ENCODE data around the gene EPOP. TPM values are rescaled to one million over a fixed set of nuclear protein-coding genes. Genes with fewer than 3 reads are reported as not detected.
A peak's percentile ranks its signal among the peaks of the same experiment; 100 is the strongest.

Gene EPOP
- total and polyA plus RNA-seq, 2 of the 13 experiments (the other 11 are each of a cell fraction or from before 2014, with no cell fraction given), result 14.7 to 37.8 TPM

DNA sequence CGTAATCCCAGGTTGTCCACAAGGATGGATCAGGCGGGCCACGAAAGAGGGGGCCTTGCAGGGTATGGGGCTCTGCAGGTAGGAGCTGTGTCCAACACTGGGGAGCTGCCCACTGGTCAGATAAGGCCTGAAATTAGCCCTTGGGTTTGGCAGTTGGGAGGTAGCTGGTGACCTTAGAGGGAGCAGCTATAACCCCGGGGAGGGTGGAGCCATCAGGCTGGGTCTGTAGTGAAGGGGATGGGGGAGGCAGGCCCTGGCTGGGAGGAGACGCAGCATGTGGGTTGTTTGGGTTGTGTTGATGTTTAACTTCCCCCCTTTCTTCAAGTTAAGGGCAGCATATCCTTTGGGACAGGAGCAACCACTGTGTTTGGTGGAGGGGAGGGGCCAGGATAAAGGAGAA lies 36.2 kb upstream of the EPOP start:
- Histone ChIP-seq H2AFZ (ENCODE audit: low read length) (no peak overlapping the region), H3K79me2 (ENCODE audit: insufficient read depth, low read length) (peaks cover 24% of the 10 kb centered on the region), H4K20me1 (ENCODE audit: insufficient read depth, low read length) (peaks cover 12% of the 10 kb centered on the region), H3K27me3 (ENCODE audit: control insufficient read depth in 1 of 2, insufficient read depth in 2 of 2, low read length in 2 of 2) (no peaks in the 10 kb centered on the region), H3K4me1 (ENCODE audit: insufficient read depth, low read length) (peaks cover 48% of the 10 kb centered on the region), H3K4me3 (replicated peaks in 1 of 3; ENCODE audit: insufficient read depth in 1 of 3, low read depth in 2 of 3, low read length in 3 of 3) (no peak overlapping the region), H3K9me3 (ENCODE audit: low read length) (no peaks in the 10 kb centered on the region), H3K36me3 (replicated peaks in 1 of 2; ENCODE audit: control insufficient read depth in 1 of 2, insufficient read depth in 2 of 2, low read length in 2 of 2) (peaks cover 44 to 85% of the 10 kb centered on the region in 2 experiments), H3K9ac (ENCODE audit: insufficient read depth, low read depth, low read length) (no peak overlapping the region), H3K4me2 (ENCODE audit: low read depth, low read length) (no peak overlapping the region), H3K27ac (ENCODE audit: extremely low read length, insufficient read depth, low read length) (no peak overlapping the region)
- in situ Hi-C loops (cut with HindIII; ENCODE audit: extremely low pct_ligation_motif_present, low pct_unique_long_range_greater_than_20kb), result no loop called here
- intact Hi-C loops (cut with micrococcal nuclease; ENCODE audit: unreplicated experiment), result no loop called here
- 83% methylated on average over 5 of the region's 5 CpGs for WGBS (ENCODE audit: low lambda C conversion rate)
- no peak for DNase-seq (ENCODE audit: low spot score)
- ATAC-seq, result peak; percentile 5; the same call in 1 of the 3 replicates
- no TSS peak for BruUV-seq (replicated peaks)
- CTCF ChIA-PET (ENCODE audit: low intra/inter-chr PET ratio, low total read pairs), result no interaction called here
- POLR2A ChIA-PET, result interaction anchor here (0.7 to 3.4 kb wide), 10 partner anchors 7 to 35 kb away, joined by 3 to 20 read pairs (median 3); partner anchors contain the start of gene EPOP
- FAIRE-seq, result no peak
- TF ChIP-seq, protein P1, sequence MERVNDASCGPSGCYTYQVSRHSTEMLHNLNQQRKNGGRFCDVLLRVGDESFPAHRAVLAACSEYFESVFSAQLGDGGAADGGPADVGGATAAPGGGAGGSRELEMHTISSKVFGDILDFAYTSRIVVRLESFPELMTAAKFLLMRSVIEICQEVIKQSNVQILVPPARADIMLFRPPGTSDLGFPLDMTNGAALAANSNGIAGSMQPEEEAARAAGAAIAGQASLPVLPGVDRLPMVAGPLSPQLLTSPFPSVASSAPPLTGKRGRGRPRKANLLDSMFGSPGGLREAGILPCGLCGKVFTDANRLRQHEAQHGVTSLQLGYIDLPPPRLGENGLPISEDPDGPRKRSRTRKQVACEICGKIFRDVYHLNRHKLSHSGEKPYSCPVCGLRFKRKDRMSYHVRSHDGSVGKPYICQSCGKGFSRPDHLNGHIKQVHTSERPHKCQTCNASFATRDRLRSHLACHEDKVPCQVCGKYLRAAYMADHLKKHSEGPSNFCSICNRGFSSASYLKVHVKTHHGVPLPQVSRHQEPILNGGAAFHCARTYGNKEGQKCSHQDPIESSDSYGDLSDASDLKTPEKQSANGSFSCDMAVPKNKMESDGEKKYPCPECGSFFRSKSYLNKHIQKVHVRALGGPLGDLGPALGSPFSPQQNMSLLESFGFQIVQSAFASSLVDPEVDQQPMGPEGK (CRISPR knock-in tag; IDR thresholded peaks at IDR 0.05), result no peak
- TF ChIP-seq TAF1 (CRISPR knock-in tag; IDR thresholded peaks at IDR 0.05) (peak; percentile 25; the same call in 1 of the 2 replicates), HOXD1 (CRISPR knock-in tag; IDR thresholded peaks at IDR 0.05) (no peak), ELF1 (CRISPR knock-in tag; IDR thresholded peaks at IDR 0.05) (no peak), ZNF737 (CRISPR knock-in tag; IDR thresholded peaks at IDR 0.05; ENCODE audit: borderline replicate concordance) (no peak), NFKB2 (CRISPR knock-in tag; IDR thresholded peaks at IDR 0.05; ENCODE audit: borderline replicate concordance) (0 out of 2 replicates have a peak, but pooled peaks have one; percentile 34), ZIK1 (CRISPR knock-in tag; IDR thresholded peaks at IDR 0.05; ENCODE audit: borderline replicate concordance, low read depth) (no peak), XRCC5 (optimal IDR thresholded peaks at IDR 0.05; ENCODE audit: low read length) (peak; percentile 10), ZNF33B (CRISPR knock-in tag; IDR thresholded peaks at IDR 0.05) (no peak), ZNF382 (CRISPR knock-in tag; IDR thresholded peaks at IDR 0.05; ENCODE audit: borderline replicate concordance) (no peak), PTBP1 (IDR thresholded peaks at IDR 0.05; ENCODE audit: low read depth, low read length, poor library complexity, severe bottlenecking) (no peak)
- TF ChIP-seq, protein P2, sequence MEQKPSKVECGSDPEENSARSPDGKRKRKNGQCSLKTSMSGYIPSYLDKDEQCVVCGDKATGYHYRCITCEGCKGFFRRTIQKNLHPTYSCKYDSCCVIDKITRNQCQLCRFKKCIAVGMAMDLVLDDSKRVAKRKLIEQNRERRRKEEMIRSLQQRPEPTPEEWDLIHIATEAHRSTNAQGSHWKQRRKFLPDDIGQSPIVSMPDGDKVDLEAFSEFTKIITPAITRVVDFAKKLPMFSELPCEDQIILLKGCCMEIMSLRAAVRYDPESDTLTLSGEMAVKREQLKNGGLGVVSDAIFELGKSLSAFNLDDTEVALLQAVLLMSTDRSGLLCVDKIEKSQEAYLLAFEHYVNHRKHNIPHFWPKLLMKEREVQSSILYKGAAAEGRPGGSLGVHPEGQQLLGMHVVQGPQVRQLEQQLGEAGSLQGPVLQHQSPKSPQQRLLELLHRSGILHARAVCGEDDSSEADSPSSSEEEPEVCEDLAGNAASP (CRISPR knock-in tag; IDR thresholded peaks at IDR 0.05; ENCODE audit: borderline replicate concordance), result 0 out of 2 replicates have a peak, but pooled peaks have one; percentile 12
- TF ChIP-seq, protein P3, sequence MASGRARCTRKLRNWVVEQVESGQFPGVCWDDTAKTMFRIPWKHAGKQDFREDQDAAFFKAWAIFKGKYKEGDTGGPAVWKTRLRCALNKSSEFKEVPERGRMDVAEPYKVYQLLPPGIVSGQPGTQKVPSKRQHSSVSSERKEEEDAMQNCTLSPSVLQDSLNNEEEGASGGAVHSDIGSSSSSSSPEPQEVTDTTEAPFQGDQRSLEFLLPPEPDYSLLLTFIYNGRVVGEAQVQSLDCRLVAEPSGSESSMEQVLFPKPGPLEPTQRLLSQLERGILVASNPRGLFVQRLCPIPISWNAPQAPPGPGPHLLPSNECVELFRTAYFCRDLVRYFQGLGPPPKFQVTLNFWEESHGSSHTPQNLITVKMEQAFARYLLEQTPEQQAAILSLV (CRISPR knock-in tag; IDR thresholded peaks at IDR 0.05; ENCODE audit: borderline replicate concordance), result no peak
- TF ChIP-seq, protein P4, sequence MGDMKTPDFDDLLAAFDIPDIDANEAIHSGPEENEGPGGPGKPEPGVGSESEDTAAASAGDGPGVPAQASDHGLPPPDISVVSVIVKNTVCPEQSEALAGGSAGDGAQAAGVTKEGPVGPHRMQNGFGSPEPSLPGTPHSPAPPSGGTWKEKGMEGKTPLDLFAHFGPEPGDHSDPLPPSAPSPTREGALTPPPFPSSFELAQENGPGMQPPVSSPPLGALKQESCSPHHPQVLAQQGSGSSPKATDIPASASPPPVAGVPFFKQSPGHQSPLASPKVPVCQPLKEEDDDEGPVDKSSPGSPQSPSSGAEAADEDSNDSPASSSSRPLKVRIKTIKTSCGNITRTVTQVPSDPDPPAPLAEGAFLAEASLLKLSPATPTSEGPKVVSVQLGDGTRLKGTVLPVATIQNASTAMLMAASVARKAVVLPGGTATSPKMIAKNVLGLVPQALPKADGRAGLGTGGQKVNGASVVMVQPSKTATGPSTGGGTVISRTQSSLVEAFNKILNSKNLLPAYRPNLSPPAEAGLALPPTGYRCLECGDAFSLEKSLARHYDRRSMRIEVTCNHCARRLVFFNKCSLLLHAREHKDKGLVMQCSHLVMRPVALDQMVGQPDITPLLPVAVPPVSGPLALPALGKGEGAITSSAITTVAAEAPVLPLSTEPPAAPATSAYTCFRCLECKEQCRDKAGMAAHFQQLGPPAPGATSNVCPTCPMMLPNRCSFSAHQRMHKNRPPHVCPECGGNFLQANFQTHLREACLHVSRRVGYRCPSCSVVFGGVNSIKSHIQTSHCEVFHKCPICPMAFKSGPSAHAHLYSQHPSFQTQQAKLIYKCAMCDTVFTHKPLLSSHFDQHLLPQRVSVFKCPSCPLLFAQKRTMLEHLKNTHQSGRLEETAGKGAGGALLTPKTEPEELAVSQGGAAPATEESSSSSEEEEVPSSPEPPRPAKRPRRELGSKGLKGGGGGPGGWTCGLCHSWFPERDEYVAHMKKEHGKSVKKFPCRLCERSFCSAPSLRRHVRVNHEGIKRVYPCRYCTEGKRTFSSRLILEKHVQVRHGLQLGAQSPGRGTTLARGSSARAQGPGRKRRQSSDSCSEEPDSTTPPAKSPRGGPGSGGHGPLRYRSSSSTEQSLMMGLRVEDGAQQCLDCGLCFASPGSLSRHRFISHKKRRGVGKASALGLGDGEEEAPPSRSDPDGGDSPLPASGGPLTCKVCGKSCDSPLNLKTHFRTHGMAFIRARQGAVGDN (CRISPR knock-in tag; IDR thresholded peaks at IDR 0.05), result no peak
- TF ChIP-seq, protein P5, sequence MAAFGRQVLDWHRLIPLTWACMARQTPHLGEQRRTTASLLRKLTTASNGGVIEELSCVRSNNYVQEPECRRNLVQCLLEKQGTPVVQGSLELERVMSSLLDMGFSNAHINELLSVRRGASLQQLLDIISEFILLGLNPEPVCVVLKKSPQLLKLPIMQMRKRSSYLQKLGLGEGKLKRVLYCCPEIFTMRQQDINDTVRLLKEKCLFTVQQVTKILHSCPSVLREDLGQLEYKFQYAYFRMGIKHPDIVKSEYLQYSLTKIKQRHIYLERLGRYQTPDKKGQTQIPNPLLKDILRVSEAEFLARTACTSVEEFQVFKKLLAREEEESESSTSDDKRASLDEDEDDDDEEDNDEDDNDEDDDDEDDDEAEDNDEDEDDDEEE (CRISPR knock-in tag; IDR thresholded peaks at IDR 0.05), result no peak
